Mesendoderm (in vitro differentiated cells): ENCODE results near the gene MOCOS.

Experiments used
- DNase-seq: peaks from one replicate; pipeline ENCODE4 v3.0.0; 2013
- H2AK5ac ChIP-seq: 2 replicates; pipeline ENCODE4 v1.6.1; 2013; ENCODE audit warnings: low read length, inconsistent platforms
- H2BK120ac ChIP-seq: 2 replicates; pipeline ENCODE4 v1.6.1; 2013; ENCODE audit warnings: low read depth, mild to moderate bottlenecking, low read length, moderate library complexity, mixed read lengths
- H2BK15ac ChIP-seq: replicated peaks from 2 replicates; pipeline ENCODE4 v1.6.1; 2013; ENCODE audit warnings: low read depth, mild to moderate bottlenecking, moderate library complexity
- H2BK5ac ChIP-seq: 2 replicates; pipeline ENCODE4 v1.6.1; 2013; ENCODE audit warnings: low read length, inconsistent platforms
- H3K18ac ChIP-seq: 2 replicates; pipeline ENCODE4 v1.6.1; 2013; ENCODE audit warnings: mild to moderate bottlenecking, low read length, mixed read lengths
- H3K23ac ChIP-seq: one replicate; pipeline ENCODE4 v1.6.1; 2013; ENCODE audit warnings: low read length
- H3K27ac ChIP-seq: 2 replicates; pipeline ENCODE4 v1.5.1; 2013; ENCODE audit warnings: low read depth, mild to moderate bottlenecking, inconsistent platforms, low read length, moderate library complexity
- H3K27me3 ChIP-seq: 2 replicates; pipeline ENCODE4 v1.6.1; 2013; ENCODE audit warnings: low read length, control low read depth, mild to moderate bottlenecking, inconsistent platforms; ENCODE audit not compliant: insufficient read depth, poor library complexity
- H3K36me3 ChIP-seq: 2 replicates; pipeline ENCODE4 v1.6.1; 2013; ENCODE audit warnings: low read length, inconsistent platforms; ENCODE audit not compliant: control insufficient read depth, insufficient read depth
- H3K4ac ChIP-seq: one replicate; pipeline ENCODE4 v1.6.1; 2013; ENCODE audit warnings: low read depth, mild to moderate bottlenecking, low read length, moderate library complexity
- H3K4me1 ChIP-seq: 2 replicates; pipeline ENCODE4 v1.6.1; 2013; ENCODE audit warnings: low read depth, low read length, inconsistent platforms; ENCODE audit not compliant: control insufficient read depth
- H3K4me2 ChIP-seq: 2 replicates; pipeline ENCODE4 v1.6.1; 2013; ENCODE audit warnings: low read length
- H3K4me3 ChIP-seq: 2 replicates; pipeline ENCODE4 v1.5.1; 2013; ENCODE audit warnings: mild to moderate bottlenecking, low read length
- H3K56ac ChIP-seq: one replicate; pipeline ENCODE4 v1.6.1; 2013; ENCODE audit warnings: low read length
- H3K79me1 ChIP-seq: 2 replicates; pipeline ENCODE4 v1.6.1; 2013; ENCODE audit warnings: low read length, inconsistent platforms
- H3K79me2 ChIP-seq: 2 replicates; pipeline ENCODE4 v1.6.1; 2013; ENCODE audit warnings: mild to moderate bottlenecking, low read length; ENCODE audit not compliant: control insufficient read depth, insufficient read depth
- H3K9ac ChIP-seq: 2 replicates; pipeline ENCODE4 v1.6.1; 2013; ENCODE audit warnings: low read length, inconsistent platforms
- H4K5ac ChIP-seq: one replicate; pipeline ENCODE4 v1.6.1; 2013; ENCODE audit warnings: low read length
- H4K8ac ChIP-seq: one replicate; pipeline ENCODE4 v1.6.1; 2013; ENCODE audit warnings: low read depth, mild to moderate bottlenecking, control low read depth, low read length, moderate library complexity
- WGBS: extraction: QIAGEN DNeasy Blood & Tissue Kit; methylation state at CpG from one replicate; pipeline ENCODE4 v1.1.7; 2013; ENCODE audit warnings: low lambda C conversion rate, missing lambda C conversion rate; ENCODE audit not compliant: insufficient coverage; ENCODE audit errors: extremely low coverage; 5-methylcytosine and 5-hydroxymethylcytosine counted together

The MOCOS gene

GRCh38 chr18:36250827-36251226 lies 63.5 kb downstream of the MOCOS start:
- Histone ChIP-seq H3K18ac (no peak overlapping the region), H2BK5ac (no peak overlapping the region), H3K23ac (no peak overlapping the region), H3K27ac (no peak overlapping the region), H3K4me3 (no peak overlapping the region), H4K5ac (no peak overlapping the region), H3K79me2 (no peaks in the 10 kb centered on the region), H3K4me2 (no peak overlapping the region), H3K79me1 (no peaks in the 10 kb centered on the region), H2BK15ac (no peak overlapping the region), H3K4me1 (no peaks in the 10 kb centered on the region), H4K8ac (no peak overlapping the region), H3K27me3 (no peaks in the 10 kb centered on the region), H3K4ac (no peak overlapping the region), H3K9ac (no peak overlapping the region), H3K56ac (no peak overlapping the region), H2AK5ac (no peak overlapping the region), H2BK120ac (no peak overlapping the region), H3K36me3 (no peaks in the 10 kb centered on the region)
- no CpG with 5 or more reads among the region's 2 CpGs for WGBS
- no peak for DNase-seq

- Histone ChIP-seq H3K4me3 (no peak overlapping the region), H3K79me1 (no peaks in the 10 kb centered on the region), H3K4me1 (no peaks in the 10 kb centered on the region), H3K18ac (no peak overlapping the region), H2BK5ac (no peak overlapping the region), H3K27me3 (no peaks in the 10 kb centered on the region), H3K4ac (no peak overlapping the region), H3K23ac (no peak overlapping the region), H2AK5ac (no peak overlapping the region), H2BK15ac (no peak overlapping the region), H4K8ac (no peak overlapping the region), H3K4me2 (no peak overlapping the region), H3K79me2 (no peaks in the 10 kb centered on the region), H2BK120ac (no peak overlapping the region), H3K56ac (no peak overlapping the region), H3K27ac (no peak overlapping the region), H4K5ac (no peak overlapping the region), H3K9ac (no peak overlapping the region), H3K36me3 (no peaks in the 10 kb centered on the region)
- DNase-seq, result no peak
- WGBS, result no CpG with 5 or more reads among the region's 10 CpGs
Measured at GRCh38 chr18:36255072-36255698, 67.9 kb downstream of the MOCOS start.

- no peaks in the 10 kb centered on the region for H3K79me2 ChIP-seq
- H3K4me3 ChIP-seq, result no peak overlapping the region
- H3K56ac ChIP-seq, result no peak overlapping the region
- H4K5ac ChIP-seq, result no peak overlapping the region
- H2BK5ac ChIP-seq, result no peak overlapping the region
- no peak overlapping the region for H4K8ac ChIP-seq
- no peaks in the 10 kb centered on the region for H3K36me3 ChIP-seq
- no peaks in the 10 kb centered on the region for H3K79me1 ChIP-seq
- H2BK120ac ChIP-seq, result no peak overlapping the region
- H3K27ac ChIP-seq, result no peak overlapping the region
- WGBS, result no CpG with 5 or more reads among the region's 7 CpGs
- no peaks in the 10 kb centered on the region for H3K4me1 ChIP-seq
- H3K23ac ChIP-seq, result no peak overlapping the region
- H3K27me3 ChIP-seq, result no peaks in the 10 kb centered on the region
- no peak overlapping the region for H3K9ac ChIP-seq
- DNase-seq, result no peak
- no peak overlapping the region for H3K4ac ChIP-seq
- H2BK15ac ChIP-seq, result no peak overlapping the region
- no peak overlapping the region for H3K18ac ChIP-seq
- no peak overlapping the region for H3K4me2 ChIP-seq
- H2AK5ac ChIP-seq, result no peak overlapping the region
Measured at GRCh38 chr18:36256094-36256493, 68.8 kb downstream of the MOCOS start.

GRCh38 chr18:36262971-36263370 lies 75.7 kb downstream of the MOCOS start:
- H3K27ac ChIP-seq, result no peak overlapping the region
- no peak overlapping the region for H3K9ac ChIP-seq
- no peak overlapping the region for H3K4ac ChIP-seq
- H2AK5ac ChIP-seq, result no peak overlapping the region
- H2BK120ac ChIP-seq, result no peak overlapping the region
- H4K8ac ChIP-seq, result no peak overlapping the region
- H3K79me2 ChIP-seq, result no peaks in the 10 kb centered on the region
- H3K36me3 ChIP-seq, result no peaks in the 10 kb centered on the region
- H3K4me3 ChIP-seq, result no peak overlapping the region
- H3K4me2 ChIP-seq, result no peak overlapping the region
- no peaks in the 10 kb centered on the region for H3K27me3 ChIP-seq
- no peak overlapping the region for H3K23ac ChIP-seq
- H3K79me1 ChIP-seq, result no peaks in the 10 kb centered on the region
- no peak overlapping the region for H2BK15ac ChIP-seq
- WGBS, result no CpG with 5 or more reads among the region's 1 CpG
- DNase-seq, result no peak
- H2BK5ac ChIP-seq, result no peak overlapping the region
- no peak overlapping the region for H3K56ac ChIP-seq
- H4K5ac ChIP-seq, result no peak overlapping the region
- H3K4me1 ChIP-seq, result no peaks in the 10 kb centered on the region
- no peak overlapping the region for H3K18ac ChIP-seq

- Histone ChIP-seq H3K27me3 (no peaks in the 10 kb centered on the region), H2BK5ac (no peak overlapping the region), H3K36me3 (no peaks in the 10 kb centered on the region), H3K4me2 (no peak overlapping the region), H3K9ac (no peak overlapping the region), H3K27ac (no peak overlapping the region), H3K4me3 (no peak overlapping the region), H3K56ac (no peak overlapping the region), H4K8ac (no peak overlapping the region), H2BK15ac (no peak overlapping the region), H2BK120ac (no peak overlapping the region), H3K79me2 (no peaks in the 10 kb centered on the region), H3K79me1 (no peaks in the 10 kb centered on the region), H3K4me1 (no peaks in the 10 kb centered on the region), H3K23ac (no peak overlapping the region), H3K18ac (no peak overlapping the region), H4K5ac (no peak overlapping the region), H3K4ac (no peak overlapping the region), H2AK5ac (no peak overlapping the region)
- no CpG with 5 or more reads among the region's 8 CpGs for WGBS
- DNase-seq, result no peak
Measured at GRCh38 chr18:36264283-36264682, 77.0 kb downstream of the MOCOS start.

GRCh38 chr18:36265015-36265414 lies 77.7 kb downstream of the MOCOS start:
- Histone ChIP-seq H3K4me1 (no peaks in the 10 kb centered on the region), H3K56ac (no peak overlapping the region), H3K4me2 (no peak overlapping the region), H3K36me3 (no peaks in the 10 kb centered on the region), H3K9ac (no peak overlapping the region), H3K27ac (no peak overlapping the region), H3K27me3 (no peaks in the 10 kb centered on the region), H3K18ac (no peak overlapping the region), H3K4ac (no peak overlapping the region), H3K79me2 (no peaks in the 10 kb centered on the region), H3K79me1 (no peaks in the 10 kb centered on the region), H2BK5ac (no peak overlapping the region), H4K8ac (no peak overlapping the region), H2BK120ac (no peak overlapping the region), H2BK15ac (no peak overlapping the region), H2AK5ac (no peak overlapping the region), H4K5ac (no peak overlapping the region), H3K4me3 (no peak overlapping the region), H3K23ac (no peak overlapping the region)
- WGBS, result no CpG with 5 or more reads among the region's 5 CpGs
- peak; percentile 11 for DNase-seq
